IMR-90 (cell line): ENCODE measurements around the gene SCYGR3. TPM values are rescaled to one million over a fixed set of nuclear protein-coding genes. Genes with fewer than 3 reads are reported as not detected.

ENCODE experiments used
- ATAC-seq: fragments of 200-7000 bp; cut with Tn5 transposase; 2 replicates; pipeline ENCODE4 v1.9.1; 2020; ENCODE audit warnings: low read depth, mild to moderate bottlenecking, moderate library complexity
- BruUV-seq: library from RNA; stranded (reverse); fragments of 400-500 nt; replicated peaks from 2 replicates; lab custom pipeline; 2021; lab: Mats Ljungman, UMichigan
- CTCF ChIA-PET: fragments of 300-600 bp; formaldehyde crosslinking; extraction: SDS; loops from one replicate; lab custom pipeline; 2021; ENCODE audit warnings: antibody characterized with exemption; lab: Yijun Ruan, JAX
- POLR2A ChIA-PET: fragments of 300-600 bp; sonication (Branson Sonifier 250); formaldehyde crosslinking; loops from one replicate; lab custom pipeline; 2022; ENCODE audit warnings: antibody characterized with exemption; ENCODE audit not compliant: unreplicated experiment; lab: Charles Lee
- DNase-seq: peaks from one replicate; pipeline ENCODE4 v3.0.0; 2013
- H2AFZ ChIP-seq: replicated peaks from 2 replicates; pipeline ENCODE3; 2013; ENCODE audit warnings: low read length, mild to moderate bottlenecking; ENCODE audit not compliant: poor library complexity
- H2AK5ac ChIP-seq: 2 replicates; pipeline ENCODE4 v1.6.1; 2013; ENCODE audit warnings: low read depth, low read length, inconsistent platforms
- H2AK9ac ChIP-seq: replicated peaks from 2 replicates; pipeline ENCODE3; 2013; ENCODE audit warnings: mild to moderate bottlenecking, low read depth, low read length, moderate library complexity; ENCODE audit not compliant: poor library complexity
- H2BK120ac ChIP-seq: 2 replicates; pipeline ENCODE4 v1.6.1; 2013; ENCODE audit warnings: low read depth, low read length, inconsistent platforms
- H2BK15ac ChIP-seq: 3 replicates; pipeline ENCODE4 v1.6.1; 2013; ENCODE audit warnings: low read depth, low read length, inconsistent platforms
- H2BK20ac ChIP-seq: 2 replicates; pipeline ENCODE4 v1.6.1; 2013; ENCODE audit warnings: low read depth, mild to moderate bottlenecking, inconsistent platforms, low read length, moderate library complexity
- H2BK5ac ChIP-seq: 2 replicates; pipeline ENCODE4 v1.6.1; 2013; ENCODE audit warnings: mild to moderate bottlenecking, low read depth, low read length, inconsistent platforms; ENCODE audit not compliant: poor library complexity, severe bottlenecking
- H3K14ac ChIP-seq: replicated peaks from 2 replicates; pipeline ENCODE4 v1.6.1; 2013; ENCODE audit warnings: low read depth, low read length, inconsistent platforms
- H3K18ac ChIP-seq: 2 replicates; pipeline ENCODE4 v1.6.1; 2013; ENCODE audit warnings: low read depth, low read length, control low read depth
- H3K23ac ChIP-seq: 2 replicates; pipeline ENCODE4 v1.6.1; 2013; ENCODE audit warnings: low read depth, low read length, inconsistent platforms
- H3K27ac ChIP-seq: 2 replicates; pipeline ENCODE4 v1.5.1; 2013; ENCODE audit warnings: mild to moderate bottlenecking, control low read depth, low read length; ENCODE audit not compliant: insufficient read depth
- H3K27me3 ChIP-seq: 2 replicates; pipeline ENCODE4 v1.6.1; 2013; ENCODE audit warnings: low read length; ENCODE audit not compliant: control insufficient read depth, insufficient read depth
- H3K36me3 ChIP-seq: 2 replicates; pipeline ENCODE4 v1.6.1; 2013; ENCODE audit warnings: low read length, mixed read lengths; ENCODE audit not compliant: control insufficient read depth, insufficient read depth
- H3K4ac ChIP-seq: 2 replicates; pipeline ENCODE4 v1.6.1; 2013; ENCODE audit warnings: low read depth, low read length, inconsistent platforms
- H3K4me1 ChIP-seq: 2 replicates; pipeline ENCODE4 v1.6.1; 2013; ENCODE audit warnings: low read length, mixed read lengths; ENCODE audit not compliant: control insufficient read depth, insufficient read depth
- H3K4me2 ChIP-seq: 2 replicates; pipeline ENCODE4 v1.6.1; 2013; ENCODE audit warnings: low read depth, mild to moderate bottlenecking, control low read depth, low read length, moderate library complexity
- H3K4me3 ChIP-seq: 2 replicates; pipeline ENCODE4 v1.5.1; 2013; ENCODE audit warnings: low read depth, mild to moderate bottlenecking, control low read depth, low read length, moderate library complexity; ENCODE audit not compliant: insufficient read depth
- H3K56ac ChIP-seq: 2 replicates; pipeline ENCODE4 v1.6.1; 2013; ENCODE audit warnings: low read length, inconsistent platforms; ENCODE audit not compliant: insufficient read depth; ENCODE audit errors: extremely low read depth
- H3K79me1 ChIP-seq, 2 experiments: 2 replicates each; pipeline ENCODE4 v1.6.1; 2013; ENCODE audit warnings: low read length in 2 of 2, inconsistent platforms in 1 of 2, low read depth in 1 of 2
- H3K9ac ChIP-seq: 2 replicates; pipeline ENCODE4 v1.6.1; 2013; ENCODE audit warnings: low read depth, low read length, control low read depth
- H3K9me1 ChIP-seq: 2 replicates; pipeline ENCODE4 v1.6.1; 2013; ENCODE audit warnings: low read length, inconsistent platforms; ENCODE audit not compliant: insufficient read depth
- H3K9me3 ChIP-seq: 2 replicates; pipeline ENCODE4 v1.6.1; 2013; ENCODE audit warnings: low read length; ENCODE audit not compliant: control insufficient read depth, insufficient read depth
- H4K20me1 ChIP-seq: 2 replicates; pipeline ENCODE4 v1.6.1; 2013; ENCODE audit warnings: low read length, inconsistent platforms; ENCODE audit not compliant: insufficient read depth
- H4K5ac ChIP-seq: 2 replicates; pipeline ENCODE4 v1.6.1; 2013; ENCODE audit warnings: mild to moderate bottlenecking, low read depth, low read length, control low read depth
- H4K8ac ChIP-seq, 2 experiments: 2 replicates each; pipeline ENCODE4 v1.6.1; 2013; ENCODE audit warnings: low read depth in 2 of 2, low read length in 2 of 2, control low read depth in 1 of 2, inconsistent platforms in 1 of 2
- H4K91ac ChIP-seq: 2 replicates; pipeline ENCODE4 v1.6.1; 2013; ENCODE audit warnings: low read depth, low read length, inconsistent platforms; ENCODE audit not compliant: insufficient read depth
- BHLHE40 ChIP-seq: fragments of 150-350 bp; IDR thresholded peaks from 2 replicates; pipeline ENCODE4 v1.6.1; 2016; ENCODE audit warnings: mild to moderate bottlenecking, low read depth, low read length
- CEBPB ChIP-seq: IDR thresholded peaks from 2 replicates; pipeline ENCODE4 v1.6.1; 2012; ENCODE audit warnings: low read depth, low read length, improper control_type of control experiment
- CHD1 ChIP-seq: IDR thresholded peaks from 2 replicates; pipeline ENCODE4 v1.6.1; 2012; ENCODE audit warnings: low read depth, low read length, improper control_type of control experiment
- CTCF ChIP-seq: conservative IDR thresholded peaks from 2 replicates; pipeline ENCODE4 v1.5.1; 2012; ENCODE audit warnings: mild to moderate bottlenecking, low read depth, low read length, improper control_type of control experiment
- FOS ChIP-seq: fragments of 150-350 bp; IDR thresholded peaks from 2 replicates; pipeline ENCODE4 v1.6.1; 2016; ENCODE audit warnings: low read depth, low read length
- MAFK ChIP-seq: IDR thresholded peaks from 2 replicates; pipeline ENCODE4 v1.6.1; 2012; ENCODE audit warnings: low read depth, low read length, improper control_type of control experiment
- MAZ ChIP-seq: IDR thresholded peaks from 2 replicates; pipeline ENCODE4 v1.6.1; 2012; ENCODE audit warnings: low read depth, mild to moderate bottlenecking, low read length, improper control_type of control experiment, moderate library complexity, borderline replicate concordance
- MXI1 ChIP-seq: IDR thresholded peaks from 2 replicates; pipeline ENCODE4 v1.6.1; 2012; ENCODE audit warnings: low read depth, mild to moderate bottlenecking, low read length, moderate library complexity, borderline replicate concordance
- NFE2L2 ChIP-seq: fragments of 150-350 bp; IDR thresholded peaks from 2 replicates; pipeline ENCODE4 v1.6.1; 2016; ENCODE audit warnings: low read depth, mild to moderate bottlenecking, low read length
- POLR2A ChIP-seq: IDR thresholded peaks from 2 replicates; pipeline ENCODE4 v1.6.1; 2012; ENCODE audit warnings: mild to moderate bottlenecking, low read depth, low read length
- RAD21 ChIP-seq: IDR thresholded peaks from 2 replicates; pipeline ENCODE4 v1.6.1; 2012; ENCODE audit warnings: low read length, improper control_type of control experiment
- RCOR1 ChIP-seq: IDR thresholded peaks from 2 replicates; pipeline ENCODE4 v1.6.1; 2012; ENCODE audit warnings: mild to moderate bottlenecking, low read length, improper control_type of control experiment; ENCODE audit not compliant: insufficient replicate concordance
- RFX5 ChIP-seq: IDR thresholded peaks from 2 replicates; pipeline ENCODE4 v1.8.0; 2012; ENCODE audit warnings: low read depth, mild to moderate bottlenecking, low read length, moderate library complexity
- SMC3 ChIP-seq: fragments of 150-350 bp; IDR thresholded peaks from 2 replicates; pipeline ENCODE4 v1.6.1; 2016; ENCODE audit warnings: low read depth, mild to moderate bottlenecking, antibody characterized with exemption, low read length, moderate library complexity
- WGBS, 2 experiments: methylation state at CpG; one replicate each; pipeline versions ENCODE4 v1.1.5 to v1.1.7; 2013; ENCODE audit warnings: missing lambda C conversion rate in 2 of 2; ENCODE audit not compliant: insufficient read length in 1 of 2; ENCODE audit errors: extremely low coverage in 2 of 2; 5-methylcytosine and 5-hydroxymethylcytosine counted together
- dilution Hi-C: fragments of 300-500 bp; cut with HindIII; formaldehyde crosslinking; loops from one replicate; pipeline ENCODE4 v1.14.3; 2018; ENCODE audit warnings: low sequenced_read_pairs; ENCODE audit not compliant: unreplicated experiment
- in situ Hi-C: fragments of 300-500 bp; cut with MboI; formaldehyde crosslinking; loops from 3 replicates; pipeline ENCODE4 v1.14.3; 2019; ENCODE audit warnings: low sequenced_read_pairs, inconsistent platforms, mixed read lengths
- intact Hi-C: fragments of 100-400 bp; cut with micrococcal nuclease; formaldehyde crosslinking; loops from 2 replicates; pipeline ENCODE4 v1.10.0; 2022
- polyA plus RNA-seq, 3 experiments: library from polyadenylated mRNA; depleted of rRNA; stranded (reverse); fragments of >200 nt; gene quantifications; 2 replicates each; pipeline ENCODE4 v1.2.3, GENCODE V29; 2012; ENCODE audit warnings: low replicate concordance in 1 of 3
- total RNA-seq: library from RNA; depleted of rRNA; stranded (reverse); fragments of >200 nt; gene quantifications from 2 replicates; pipeline ENCODE4 v1.2.3, GENCODE V29; 2012
- TF ChIP-seq, protein P1 (sequence below): fragments of 150-350 bp; IDR thresholded peaks from 2 replicates; pipeline ENCODE4 v1.6.1; 2017; ENCODE audit warnings: mild to moderate bottlenecking, antibody characterized with exemption, low read length, low read depth
- TF ChIP-seq, protein P2 (sequence below): fragments of 150-350 bp; IDR thresholded peaks from 2 replicates; pipeline ENCODE4 v1.6.1; 2016; ENCODE audit warnings: low read depth, mild to moderate bottlenecking, low read length, moderate library complexity, borderline replicate concordance

SCYGR3 gene
- total and polyA plus RNA-seq, 2 of the 4 experiments (the other 2 are of a cell fraction) = not detected

DNA sequence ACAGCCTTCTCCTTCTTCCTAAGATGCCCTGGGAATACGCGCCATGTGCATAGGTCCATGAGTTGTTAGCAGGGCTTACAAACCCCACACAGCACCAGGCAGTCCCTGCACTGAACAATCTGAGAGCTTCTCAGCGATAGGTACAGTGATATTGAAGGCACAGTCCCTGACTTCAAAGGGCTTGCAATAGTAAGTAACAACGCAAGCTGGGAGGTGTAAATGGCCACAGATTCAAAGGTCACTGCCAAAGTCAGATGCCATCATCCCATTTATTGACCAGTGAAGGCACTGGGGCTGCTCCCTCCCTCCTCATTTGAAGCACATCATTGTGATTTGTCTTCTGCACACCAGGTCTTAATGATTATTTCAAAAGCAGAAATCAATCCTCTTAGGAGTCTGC, 541 bp upstream of the SCYGR3 start:
- Histone ChIP-seq H3K36me3 (no peaks in the 10 kb centered on the region), H3K4ac (no peak overlapping the region), H2AFZ (no peak overlapping the region), H4K5ac (no peak overlapping the region), H3K18ac (no peak overlapping the region), H3K23ac (no peak overlapping the region), H2AK5ac (no peak overlapping the region), H3K27ac (no peak overlapping the region), H3K9me1 (no peaks in the 10 kb centered on the region), H3K4me1 (no peaks in the 10 kb centered on the region; the same call in 1 of the 2 replicates), H3K27me3 (peaks cover 2% of the 10 kb centered on the region), H4K91ac (no peak overlapping the region), H3K9me3 (no peaks in the 10 kb centered on the region), H3K14ac (no peak overlapping the region), H2AK9ac (no peak overlapping the region), H2BK20ac (no peak overlapping the region), H2BK15ac (no peak overlapping the region), H3K79me1 (no peaks in the 10 kb centered on the region), H3K9ac (no peak overlapping the region), H3K56ac (no peak overlapping the region), H2BK5ac (no peak overlapping the region), H4K8ac (no peak overlapping the region), H4K20me1 (no peaks in the 10 kb centered on the region), H2BK120ac (no peak overlapping the region), H3K4me2 (no peak overlapping the region), H3K4me3 (no peak overlapping the region)
- DNase-seq (no peak), ATAC-seq (no peak)
- dilution Hi-C loops (no loop called here), intact Hi-C loops (no loop called here), in situ Hi-C loops (no loop called here)
- TF ChIP-seq POLR2A (no peak), MAZ (no peak), RAD21 (no peak), CHD1 (no peak), RCOR1 (no peak), RFX5 (no peak), MXI1 (no peak), CTCF (no peak), CEBPB (no peak), FOS (no peak), NFE2L2 (no peak), BHLHE40 (no peak), MAFK (no peak), SMC3 (no peak)
- TF ChIP-seq, protein P1, sequence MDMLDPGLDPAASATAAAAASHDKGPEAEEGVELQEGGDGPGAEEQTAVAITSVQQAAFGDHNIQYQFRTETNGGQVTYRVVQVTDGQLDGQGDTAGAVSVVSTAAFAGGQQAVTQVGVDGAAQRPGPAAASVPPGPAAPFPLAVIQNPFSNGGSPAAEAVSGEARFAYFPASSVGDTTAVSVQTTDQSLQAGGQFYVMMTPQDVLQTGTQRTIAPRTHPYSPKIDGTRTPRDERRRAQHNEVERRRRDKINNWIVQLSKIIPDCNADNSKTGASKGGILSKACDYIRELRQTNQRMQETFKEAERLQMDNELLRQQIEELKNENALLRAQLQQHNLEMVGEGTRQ = no peak
- TF ChIP-seq, protein P2, sequence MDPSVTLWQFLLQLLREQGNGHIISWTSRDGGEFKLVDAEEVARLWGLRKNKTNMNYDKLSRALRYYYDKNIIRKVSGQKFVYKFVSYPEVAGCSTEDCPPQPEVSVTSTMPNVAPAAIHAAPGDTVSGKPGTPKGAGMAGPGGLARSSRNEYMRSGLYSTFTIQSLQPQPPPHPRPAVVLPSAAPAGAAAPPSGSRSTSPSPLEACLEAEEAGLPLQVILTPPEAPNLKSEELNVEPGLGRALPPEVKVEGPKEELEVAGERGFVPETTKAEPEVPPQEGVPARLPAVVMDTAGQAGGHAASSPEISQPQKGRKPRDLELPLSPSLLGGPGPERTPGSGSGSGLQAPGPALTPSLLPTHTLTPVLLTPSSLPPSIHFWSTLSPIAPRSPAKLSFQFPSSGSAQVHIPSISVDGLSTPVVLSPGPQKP = no peak
- ChIA-PET POLR2A (no interaction called here), CTCF (no interaction called here)
- BruUV-seq = no TSS peak
- 33% methylated on average over 1 of the region's 4 CpGs; no CpG with 5 or more reads in 1 of the 2 experiments for WGBS, 2 experiments
